GM21367 (cell line): ENCODE data around the gene EEF1E1.
"Not testable (repeated sequence)": the region's sequence is repeated elsewhere in the genome, so short reads cannot be mapped to it uniquely, and the experiment has no call there.

Experiments
- ATAC-seq: cut with Tn5 transposase; IDR thresholded peaks from one replicate; pipeline ENCODE4 v1.9.1; 2021; ENCODE audit not compliant: unreplicated experiment

EEF1E1 gene

GRCh38 chr6:8064638-8065518 is 37.5 kb downstream of the EEF1E1 start:
- no peak for ATAC-seq

GRCh38 chr6:8063761-8064637 is 38.3 kb downstream of the EEF1E1 start, which contains the start of gene BLOC1S5:
TSS of gene BLOC1S5 (minus strand) at chr6:8064389. CDS start at chr6:8064376, 13 bp downstream.
- ATAC-seq = peak; percentile 91

- no peak for ATAC-seq
Measured at GRCh38 chr6:8061736-8062135, 40.6 kb downstream of the EEF1E1 start.

- ATAC-seq = no peak
Measured at GRCh38 chr6:8060346-8060745, 42.0 kb downstream of the EEF1E1 start.

- ATAC-seq = no peak
Measured at GRCh38 chr6:8059129-8059528, 43.2 kb downstream of the EEF1E1 start.

- no peak for ATAC-seq
Measured at GRCh38 chr6:8057793-8058192, 44.6 kb downstream of the EEF1E1 start.

GRCh38 chr6:8057263-8057662 is 45.1 kb downstream of the EEF1E1 start:
- no peak for ATAC-seq

GRCh38 chr6:8054276-8054675 is 48.1 kb downstream of the EEF1E1 start:
- ATAC-seq = no peak

GRCh38 chr6:8047541-8048292 is 54.6 kb downstream of the EEF1E1 start:
- no peak for ATAC-seq

GRCh38 chr6:8045769-8046168 is 56.6 kb downstream of the EEF1E1 start:
- ATAC-seq = not testable (repeated sequence)

- ATAC-seq = no peak
Measured at GRCh38 chr6:8043221-8043620, 59.1 kb downstream of the EEF1E1 start.

- ATAC-seq = no peak
Measured at GRCh38 chr6:8041913-8042583, 60.3 kb downstream of the EEF1E1 start.

- not testable (repeated sequence) for ATAC-seq
Measured at GRCh38 chr6:8034107-8034506, 68.2 kb downstream of the EEF1E1 start.

- ATAC-seq = no peak
Measured at GRCh38 chr6:8030920-8031319, 71.4 kb downstream of the EEF1E1 start.
